ENCODE results near the gene CES4A.
"Not testable (repeated sequence)": the region's sequence is repeated elsewhere in the genome, so short reads cannot be mapped to it uniquely, and the experiment has no call there.

CES4A gene

DNA sequence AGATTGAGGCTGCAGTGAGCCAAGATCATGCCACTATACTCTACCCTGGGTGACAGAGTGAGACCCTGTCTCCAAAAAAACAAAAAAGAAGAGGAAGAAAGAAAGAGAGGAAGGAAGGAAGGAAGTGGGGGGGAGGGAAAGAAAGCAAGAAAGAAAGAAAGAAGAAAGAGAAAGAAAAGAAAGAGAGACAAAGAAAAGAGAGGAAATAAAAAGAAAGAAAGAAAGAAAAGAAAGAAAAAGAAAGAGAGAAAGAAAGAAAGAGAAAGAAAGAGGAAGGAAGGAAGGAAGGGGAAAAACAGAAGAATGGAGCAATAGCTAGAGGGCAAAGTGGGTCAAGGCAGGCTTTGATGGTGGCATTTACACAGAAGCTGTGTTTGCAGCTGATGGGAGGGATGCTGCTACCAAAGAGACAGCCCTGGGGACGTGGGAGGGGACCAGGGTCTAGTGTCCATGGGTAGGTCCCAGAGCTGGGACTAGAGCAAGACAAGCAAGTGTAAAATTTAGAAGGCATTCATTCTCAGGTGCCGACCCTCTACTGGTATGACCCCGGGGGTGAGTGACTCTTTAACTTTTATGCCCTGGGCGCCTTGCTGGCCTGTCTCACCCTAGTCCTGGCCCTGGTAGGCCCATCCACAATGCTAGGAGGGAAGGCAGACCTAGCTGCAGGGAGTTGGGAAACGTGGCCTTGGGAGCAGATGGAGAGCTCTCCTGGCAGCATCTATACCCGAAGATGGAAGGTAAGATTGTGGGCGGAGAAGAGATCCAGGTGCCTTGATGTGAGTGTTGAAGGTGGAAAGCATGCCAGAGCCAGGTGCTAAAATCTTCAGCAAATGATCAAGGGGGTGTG lies 29.3 kb upstream of the CES4A start:
- DNase-seq, result no peak

DNA sequence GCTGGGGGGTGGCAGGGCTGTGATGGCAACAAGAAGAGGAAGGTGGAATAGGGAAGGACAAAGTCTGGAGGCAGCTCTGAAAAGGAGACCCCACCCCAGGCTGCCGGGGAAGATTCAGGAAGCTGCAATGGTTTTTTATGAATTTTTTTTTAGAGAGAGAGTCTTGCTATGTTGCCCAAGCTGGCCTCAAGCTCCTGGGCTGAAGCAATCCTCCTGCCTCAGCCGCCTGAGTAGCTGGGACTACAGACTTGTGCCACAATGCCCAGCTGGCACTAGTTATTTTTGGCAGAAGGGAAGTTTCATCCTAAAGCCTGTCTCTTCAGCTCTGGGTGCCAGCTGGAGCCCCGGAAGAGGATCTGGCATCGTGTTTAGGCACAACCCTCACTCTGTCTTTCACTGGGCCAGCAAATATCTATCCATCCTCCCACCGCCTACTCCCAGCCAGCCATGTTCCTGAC lies 28.7 kb upstream of the CES4A start:
- no peak for DNase-seq

GRCh38 chr16:66960270-66960669 lies 28.1 kb upstream of the CES4A start:
- no peak for DNase-seq

DNA sequence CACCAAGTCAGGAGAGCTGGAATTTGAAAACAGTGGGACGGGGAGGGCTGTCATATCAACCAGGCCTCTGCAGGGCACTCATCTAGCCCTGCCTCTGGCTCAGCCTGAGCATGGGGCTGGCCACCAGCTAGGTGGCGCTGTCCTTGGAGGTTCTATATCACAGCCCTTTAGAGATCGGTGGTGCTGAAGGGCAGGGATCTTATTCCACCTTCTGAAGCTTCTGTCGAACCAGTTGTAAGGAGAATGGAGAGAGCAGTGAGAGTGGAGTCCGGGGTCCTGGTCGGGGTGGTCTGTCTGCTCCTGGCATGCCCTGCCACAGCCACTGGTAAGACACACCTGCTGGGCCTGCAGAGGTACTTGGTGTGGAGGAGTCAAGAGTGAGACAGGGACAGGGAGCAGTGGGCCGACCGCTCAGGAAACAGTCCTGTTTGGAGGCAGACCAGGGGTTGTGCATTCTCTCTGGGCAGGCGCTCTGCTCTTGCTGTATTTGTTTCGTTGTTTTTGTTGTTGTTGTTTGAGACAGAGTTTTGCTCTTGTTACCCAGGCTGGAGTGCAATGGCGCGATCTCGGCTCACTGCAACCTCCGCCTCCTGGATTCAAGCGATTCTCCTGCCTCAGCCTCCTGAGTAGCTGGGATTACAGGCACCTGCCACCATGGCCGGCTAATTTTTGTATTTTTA lies 27.2 kb upstream of the CES4A start, which contains the start of gene CES3:
Gene CES3 (plus strand): TSS at position 202 of the 680 bp plus-strand sequence. CDS start 42 bp downstream, at position 244.
- DNase-seq, result peak; percentile 53

- DNase-seq, result no peak
Observed at GRCh38 chr16:66961914-66962313, 26.5 kb upstream of the CES4A start.

GRCh38 chr16:66964049-66964448 lies 24.3 kb upstream of the CES4A start:
- no peak for DNase-seq

DNA sequence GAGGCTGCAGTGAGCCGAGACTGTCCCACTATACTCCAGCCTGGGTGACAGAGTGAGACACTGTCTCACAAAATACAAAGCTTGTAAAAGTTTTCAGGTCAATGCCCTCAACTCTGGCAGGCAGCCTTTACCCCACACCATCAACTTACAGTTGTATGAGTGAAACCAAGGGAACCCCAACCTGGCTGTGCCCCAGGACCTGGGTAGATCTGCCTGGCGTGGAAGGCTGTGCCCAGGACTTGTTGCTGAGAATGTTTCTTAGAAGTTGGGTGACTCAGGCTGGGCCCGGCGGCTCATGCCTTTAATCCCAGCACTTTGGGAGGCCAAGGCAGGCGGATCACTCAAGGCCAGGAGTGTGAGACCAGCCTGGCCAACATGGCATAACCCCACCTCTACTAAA lies 19.5 kb upstream of the CES4A start:
- DNase-seq, result no peak

DNA sequence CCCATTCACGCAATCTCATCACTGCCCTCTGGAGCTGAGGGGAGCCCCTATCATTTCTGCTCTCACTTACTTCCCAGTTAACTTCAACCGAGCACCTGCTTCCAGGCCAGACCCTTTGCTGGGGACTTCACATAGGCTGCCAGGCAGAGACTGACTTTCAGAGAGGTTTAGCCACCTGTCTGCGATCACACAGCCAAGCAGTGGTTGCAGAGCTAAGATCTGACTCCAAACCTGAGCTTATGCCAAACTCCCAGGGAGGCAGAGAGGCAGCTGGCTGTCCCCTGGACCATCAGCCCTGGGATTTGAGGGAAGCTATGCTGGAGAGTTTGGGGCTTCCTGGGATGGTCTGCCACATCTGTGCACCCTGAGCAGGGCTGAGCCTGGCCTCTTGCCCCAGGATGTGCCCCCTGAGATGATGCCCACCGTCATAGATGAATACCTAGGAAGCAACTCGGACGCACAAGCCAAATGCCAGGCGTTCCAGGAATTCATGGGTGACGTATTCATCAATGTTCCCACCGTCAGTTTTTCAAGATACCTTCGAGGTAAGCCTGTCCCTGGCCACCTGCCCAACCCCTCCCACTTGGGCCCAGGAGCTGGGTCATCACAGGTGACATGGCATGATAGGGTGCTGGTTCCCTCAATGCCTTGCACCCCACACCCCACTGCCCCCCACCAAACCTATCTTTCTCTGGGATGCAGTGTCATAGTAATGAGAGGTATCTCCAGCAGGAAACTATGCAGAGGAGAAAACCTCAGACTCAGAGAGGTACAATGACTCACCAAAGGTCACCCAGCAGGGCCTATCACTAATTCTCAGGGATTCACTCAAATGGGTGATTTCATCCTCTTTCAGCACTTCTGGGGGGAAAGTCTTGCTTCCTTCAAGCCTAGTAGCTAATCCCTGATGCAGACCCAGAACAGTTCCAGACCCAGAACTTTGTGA lies 17.3 kb upstream of the CES4A start:
- DNase-seq, result no peak

GRCh38 chr16:66972983-66973382 lies 15.4 kb upstream of the CES4A start:
- DNase-seq, result no peak

DNA sequence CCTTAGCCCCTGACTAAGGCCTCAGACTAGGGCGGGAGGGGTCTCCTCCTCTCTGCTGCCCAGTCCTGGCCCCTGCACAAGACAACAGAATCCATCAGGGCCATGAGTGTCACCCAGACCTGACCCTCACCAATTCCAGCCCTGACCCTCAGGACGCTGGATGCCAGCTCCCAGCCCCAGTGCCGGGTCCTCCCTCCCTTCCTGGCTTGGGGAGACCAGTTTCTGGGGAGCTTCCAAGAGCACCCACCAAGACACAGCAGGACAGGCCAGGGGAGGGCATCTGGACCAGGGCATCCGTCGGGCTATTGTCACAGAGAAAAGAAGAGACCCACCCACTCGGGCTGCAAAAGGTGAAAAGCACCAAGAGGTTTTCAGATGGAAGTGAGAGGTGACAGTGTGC lies 14.7 kb upstream of the CES4A start:
- DNase-seq, result no peak

GRCh38 chr16:66974156-66974931 lies 14.0 kb upstream of the CES4A start:
- not testable (repeated sequence) for DNase-seq

GRCh38 chr16:66974932-66975246 lies 13.5 kb upstream of the CES4A start:
- peak; percentile 39 for DNase-seq

DNA sequence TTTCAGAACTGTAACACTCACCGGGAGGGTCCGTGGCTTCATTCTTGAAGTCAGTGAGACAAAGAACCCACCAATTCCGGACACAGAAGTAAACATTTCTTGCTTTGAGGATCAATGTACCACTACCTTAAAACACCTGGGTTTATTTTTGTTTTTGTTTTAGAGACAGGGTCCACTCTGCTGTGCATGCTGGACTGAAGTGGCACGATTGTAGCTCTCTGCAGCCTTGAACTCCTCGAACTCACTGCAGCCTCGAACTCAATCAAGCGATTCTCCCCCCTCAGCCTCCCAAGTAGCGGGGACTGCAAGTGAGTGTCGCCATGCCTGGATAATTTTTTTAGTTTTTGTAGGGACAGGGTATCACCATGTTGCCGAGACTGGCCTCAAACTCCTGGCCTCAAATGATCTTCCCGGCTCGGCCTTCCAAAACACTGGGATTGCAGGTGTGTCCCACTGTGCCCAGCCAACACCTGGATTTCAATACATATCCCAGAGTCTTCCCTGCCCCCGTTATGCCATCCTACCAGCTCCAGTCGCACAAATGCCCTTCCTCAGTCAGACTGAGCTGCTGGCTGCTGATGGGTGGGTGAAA lies 13.0 kb upstream of the CES4A start:
- no peak for DNase-seq

DNA sequence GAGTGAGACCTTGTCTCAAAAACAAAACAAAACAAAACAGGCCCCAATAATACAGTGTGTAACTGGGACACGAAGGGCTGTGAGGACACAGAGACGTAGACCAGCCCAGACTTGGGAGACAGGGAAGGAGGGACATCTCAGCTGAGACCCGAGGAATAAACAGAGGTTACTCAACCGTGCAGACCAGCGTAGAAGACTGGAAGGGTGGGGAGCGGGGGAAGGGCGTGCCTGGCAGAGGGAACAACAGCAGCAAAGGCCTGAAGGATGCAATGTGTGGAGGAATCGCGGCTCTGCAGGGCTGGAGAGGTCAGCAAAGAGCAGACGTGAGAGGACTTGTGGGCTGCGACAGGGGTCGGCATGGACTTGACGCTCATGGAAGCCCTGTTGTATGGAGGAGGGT lies 11.6 kb upstream of the CES4A start:
- no peak for DNase-seq

DNA sequence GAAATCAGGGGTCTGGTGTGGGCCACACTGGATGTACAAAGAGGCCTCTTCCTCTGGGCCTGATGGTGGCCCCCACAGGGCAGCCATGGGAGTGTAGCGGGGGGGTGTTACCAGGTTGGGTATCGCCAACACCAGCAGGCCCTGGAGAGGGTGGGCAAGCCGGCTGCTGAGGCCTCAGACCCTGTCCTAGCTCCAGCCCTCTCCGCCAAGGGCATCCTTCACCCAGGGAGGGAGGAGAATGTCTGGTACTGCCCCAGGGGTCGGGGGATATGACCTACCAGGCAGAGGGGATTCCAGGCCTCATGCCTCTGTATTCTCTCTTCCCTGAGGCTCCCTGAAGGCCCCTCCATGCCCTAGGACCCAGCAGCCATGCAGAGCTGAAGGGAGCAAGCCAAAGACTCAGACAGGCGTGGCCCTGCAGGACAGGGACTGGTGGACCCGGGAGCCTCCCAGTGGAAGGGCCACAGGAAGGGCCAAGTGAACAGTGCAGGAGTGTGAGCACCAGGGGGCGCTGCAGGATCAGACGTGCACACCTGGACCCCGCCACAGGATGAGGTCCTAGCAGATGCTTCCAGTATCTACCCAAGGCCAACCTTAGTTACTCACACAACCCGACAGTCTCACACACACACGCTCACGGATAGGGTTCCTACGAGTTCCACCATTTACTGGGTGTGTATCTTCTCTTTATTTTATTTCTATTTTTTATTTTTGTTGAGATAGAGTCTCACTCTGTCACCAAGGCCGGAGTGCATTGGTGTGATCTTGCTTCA lies 10.9 kb upstream of the CES4A start:
- DNase-seq, result peak; percentile 84

GRCh38 chr16:66979011-66979717 lies 9.2 kb upstream of the CES4A start:
- no peak for DNase-seq

DNA sequence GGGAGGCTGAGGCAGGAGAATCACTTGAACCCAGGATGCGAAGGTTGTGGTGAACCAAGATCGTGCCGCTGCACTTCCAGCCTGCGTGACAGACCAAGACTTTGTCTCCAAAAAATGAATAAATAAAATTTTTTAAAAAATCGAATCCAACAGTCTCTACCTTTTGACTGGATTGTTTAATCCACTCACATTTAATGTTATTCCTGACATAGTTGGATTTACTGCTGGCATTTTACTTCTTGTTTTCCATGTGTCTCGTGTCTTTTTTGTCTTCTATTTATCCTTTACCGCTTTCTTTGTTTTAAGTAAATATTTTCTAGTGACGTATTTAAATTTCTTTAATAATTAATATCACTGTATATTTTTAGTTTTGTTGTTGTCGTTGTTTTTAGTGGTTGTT lies 5.4 kb upstream of the CES4A start:
- no peak for DNase-seq

DNA sequence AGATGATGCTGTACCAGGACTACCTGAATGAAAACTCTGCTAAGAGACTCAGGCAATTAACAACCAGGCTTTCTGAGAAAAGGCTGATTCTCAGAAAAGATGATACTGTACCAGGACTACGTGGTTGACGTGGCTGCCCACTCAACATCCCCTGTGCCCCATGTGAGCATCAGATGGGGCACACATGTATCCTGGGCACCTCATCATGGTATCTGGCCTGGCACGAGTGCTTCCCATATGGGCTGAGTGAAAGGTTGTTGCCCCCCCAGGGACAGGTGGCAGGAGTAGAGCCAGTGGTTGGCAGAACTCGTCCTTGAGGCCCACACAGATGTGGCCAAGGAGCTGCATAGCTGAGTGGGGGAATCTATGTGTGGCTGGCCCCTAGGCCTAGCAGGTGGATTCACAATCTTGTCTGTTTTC lies 3.5 kb upstream of the CES4A start:
- DNase-seq, result peak; percentile 53

DNA sequence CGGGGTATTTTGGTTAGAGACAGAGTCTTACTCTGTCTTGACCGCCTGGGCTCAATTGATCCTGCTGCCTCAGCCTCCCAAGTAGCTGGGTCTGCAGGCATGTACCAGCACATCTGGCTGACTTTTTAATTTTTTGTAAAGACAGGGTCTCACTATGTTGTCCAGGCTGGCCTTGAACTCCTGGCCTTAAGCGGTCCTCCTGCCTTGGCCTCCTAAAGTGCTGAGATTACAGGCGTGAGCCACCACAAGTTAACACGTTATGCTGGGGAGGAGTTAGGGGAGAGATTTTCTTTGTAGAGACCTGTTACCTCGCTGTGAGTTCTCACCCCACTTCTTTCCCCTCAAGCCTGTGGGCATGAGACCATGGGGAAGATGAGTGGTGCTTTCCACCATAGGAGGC lies 1.8 kb upstream of the CES4A start:
- no peak for DNase-seq

DNA sequence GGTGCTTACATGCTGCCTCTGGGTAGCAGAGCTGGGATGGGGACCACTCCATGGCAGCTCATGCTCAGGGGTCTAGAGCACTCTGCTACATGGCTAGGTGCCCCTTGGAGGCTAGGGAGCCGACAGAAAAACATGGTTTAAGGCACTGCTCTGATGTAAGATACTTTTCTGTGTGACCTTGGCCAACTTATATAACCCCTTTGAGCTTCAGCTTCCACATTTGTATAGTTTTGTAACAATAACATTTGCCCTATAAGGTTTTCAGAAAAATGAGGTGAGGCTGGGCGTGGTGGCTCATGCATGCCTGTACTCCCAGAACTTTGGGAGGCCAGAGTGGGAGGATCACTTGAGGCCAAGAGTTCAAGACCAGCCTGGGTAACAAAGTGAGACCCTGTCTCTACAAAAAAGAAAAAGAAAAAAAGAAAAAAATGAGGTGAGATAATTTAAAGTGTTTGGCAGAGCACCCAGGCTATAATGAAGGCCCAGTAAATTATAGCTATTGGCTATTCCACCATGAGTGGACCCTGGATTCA lies 3.2 kb downstream of the CES4A start:
- no peak for DNase-seq

Data from CD4-positive, alpha-beta T cell treated with Interleukin-15 for 1 hour (primary cell).